ENCODE data around the gene CDH24.

Gene CDH24

DNA sequence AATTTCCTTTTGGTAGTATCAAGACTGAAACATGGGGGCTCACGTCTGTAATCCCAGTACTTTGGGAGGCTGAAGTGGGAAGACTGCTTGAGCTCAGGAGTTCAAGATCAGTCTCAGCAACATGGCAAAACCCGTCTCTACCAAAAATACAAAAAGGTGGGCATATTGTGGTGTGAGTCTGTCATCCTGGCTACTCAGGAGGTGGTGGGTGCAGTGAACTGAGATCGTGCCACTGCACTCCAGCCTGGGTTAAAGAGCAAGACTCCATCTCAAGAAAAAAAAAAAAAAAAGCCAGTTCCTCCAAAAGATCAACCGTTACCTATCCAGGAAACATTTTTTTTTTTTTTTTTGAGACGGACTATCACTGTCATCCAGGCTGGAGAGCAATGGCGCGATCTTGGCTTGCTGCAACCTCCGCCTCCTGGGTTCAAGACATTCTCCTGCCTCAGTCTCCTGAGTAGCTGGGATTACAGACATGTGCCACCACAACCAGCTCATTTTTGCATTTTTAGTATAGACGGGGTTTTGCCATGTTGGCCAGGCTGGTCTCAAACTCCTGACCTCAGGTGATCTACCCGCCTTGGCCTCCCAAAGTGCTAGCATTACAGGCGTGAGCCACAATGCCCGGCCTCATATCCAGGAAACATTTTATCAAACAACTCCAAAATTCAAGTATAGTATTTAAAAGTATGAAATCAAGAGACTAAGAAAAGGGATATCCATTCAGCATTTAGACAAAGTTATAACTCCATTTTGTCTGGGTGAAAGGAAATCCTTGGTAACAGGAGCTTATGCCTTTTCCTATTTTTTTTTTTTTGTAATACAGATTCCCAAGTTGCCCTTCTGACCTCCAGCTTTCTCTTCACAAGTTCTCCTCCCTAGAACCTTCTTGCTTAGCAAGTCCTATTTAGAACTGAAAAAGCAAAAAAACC, 34.2 kb upstream of the CDH24 start:
- no peak for DNase-seq

- no peak for DNase-seq
These were observed 32.9 kb upstream of the CDH24 start for GRCh38 chr14:23090254-23090636.

DNA sequence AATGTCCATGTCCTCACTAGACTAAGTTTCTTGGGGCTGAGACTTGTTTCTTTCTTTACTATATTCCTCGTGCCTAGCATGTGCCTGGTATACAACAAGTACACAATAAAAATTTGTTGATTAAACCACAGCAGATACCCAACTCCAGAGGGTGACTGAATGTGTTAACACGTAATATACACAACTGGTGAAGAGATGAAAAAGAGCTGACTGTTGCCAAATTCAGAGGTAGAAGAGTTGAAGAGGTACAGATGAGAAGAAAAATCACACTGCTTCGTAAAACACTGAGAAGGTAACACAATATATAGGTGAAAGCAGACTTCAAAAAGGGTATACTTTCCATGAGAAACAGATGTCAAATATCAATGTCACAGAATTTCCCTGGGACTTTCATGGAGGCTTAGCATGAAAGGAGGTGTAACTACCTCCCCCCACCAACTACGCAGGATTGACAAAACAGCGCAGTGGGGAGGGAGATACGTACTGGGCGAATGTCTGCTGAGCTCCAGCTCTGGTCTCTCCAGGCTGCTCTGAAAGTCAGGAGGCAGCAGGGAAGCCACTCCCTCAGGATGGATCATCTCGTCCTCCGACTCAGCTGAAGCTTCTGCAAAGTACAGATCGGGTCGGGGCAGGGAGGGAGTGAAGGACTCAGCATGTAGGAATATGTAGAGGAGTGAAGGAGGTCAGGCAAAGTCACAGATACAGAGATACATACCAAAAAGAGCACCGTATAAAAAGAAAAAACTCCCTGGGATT, 32.4 kb upstream of the CDH24 start:
- DNase-seq, result no peak

GRCh38 chr14:23086565-23086964, 29.2 kb upstream of the CDH24 start:
- DNase-seq, result no peak

DNA sequence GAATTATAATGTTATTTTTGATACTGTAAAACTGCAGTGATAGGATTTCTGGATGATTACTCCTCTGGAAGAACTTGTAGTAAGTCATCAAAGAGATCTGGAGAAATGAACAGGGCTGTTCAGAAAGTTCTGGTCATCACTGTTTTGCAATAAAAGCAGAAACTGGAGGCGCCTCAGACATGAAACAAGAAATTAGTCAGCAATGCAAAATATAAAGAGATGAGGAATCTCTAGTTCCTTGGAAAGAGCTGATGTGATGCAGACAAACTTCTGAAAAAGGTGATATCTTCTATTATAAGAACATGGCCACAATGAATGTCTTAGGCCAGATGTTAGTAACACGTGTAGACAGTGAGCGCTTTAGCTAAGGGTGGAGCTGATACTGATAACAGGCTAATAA, 28.1 kb upstream of the CDH24 start:
- DNase-seq, result no peak

- DNase-seq, result no peak
These were observed 23.2 kb upstream of the CDH24 start for GRCh38 chr14:23080474-23080873.

DNA sequence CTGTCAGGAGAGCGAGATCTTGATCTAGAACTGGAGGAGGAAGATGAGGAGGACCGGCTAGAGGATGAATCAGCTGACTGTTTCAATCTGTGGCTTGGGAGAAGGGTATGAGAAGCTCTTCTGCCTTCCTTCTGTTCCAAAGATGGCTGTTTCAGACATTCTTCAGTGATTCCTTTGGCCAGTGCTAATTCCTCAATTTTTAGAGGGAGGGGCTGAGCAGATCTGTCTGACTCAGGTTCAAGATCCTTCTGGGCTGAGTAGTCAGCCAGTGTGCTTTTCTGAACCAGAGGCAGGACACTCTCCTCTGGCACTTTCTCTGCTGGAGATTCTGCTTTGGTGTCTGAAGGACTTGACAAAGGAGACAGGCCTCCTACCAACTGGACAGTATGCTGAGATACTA, 22.4 kb upstream of the CDH24 start:
- DNase-seq, result no peak

DNA sequence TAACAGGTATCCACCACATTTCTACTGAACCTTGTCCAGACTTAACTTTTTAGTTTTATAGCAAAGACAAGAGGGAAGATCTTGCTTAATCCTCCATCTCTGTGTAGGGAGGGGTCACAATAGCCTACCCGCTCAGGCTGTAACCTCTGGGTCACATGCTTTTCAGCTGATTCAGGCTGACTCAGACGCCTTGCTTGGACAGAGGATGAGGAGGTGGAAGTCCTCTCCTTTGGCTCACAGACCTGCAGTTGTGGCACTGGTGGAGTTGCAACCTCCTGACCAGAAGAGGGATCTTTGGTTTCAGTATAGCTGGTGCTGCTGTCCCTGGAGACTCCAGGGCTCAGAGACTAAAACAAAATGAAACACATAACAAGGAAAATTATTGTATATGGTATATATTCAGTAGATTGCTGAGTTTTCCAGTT, 21.4 kb upstream of the CDH24 start:
- no peak for DNase-seq

GRCh38 chr14:23077962-23078361, 20.6 kb upstream of the CDH24 start:
- DNase-seq, result no peak

DNA sequence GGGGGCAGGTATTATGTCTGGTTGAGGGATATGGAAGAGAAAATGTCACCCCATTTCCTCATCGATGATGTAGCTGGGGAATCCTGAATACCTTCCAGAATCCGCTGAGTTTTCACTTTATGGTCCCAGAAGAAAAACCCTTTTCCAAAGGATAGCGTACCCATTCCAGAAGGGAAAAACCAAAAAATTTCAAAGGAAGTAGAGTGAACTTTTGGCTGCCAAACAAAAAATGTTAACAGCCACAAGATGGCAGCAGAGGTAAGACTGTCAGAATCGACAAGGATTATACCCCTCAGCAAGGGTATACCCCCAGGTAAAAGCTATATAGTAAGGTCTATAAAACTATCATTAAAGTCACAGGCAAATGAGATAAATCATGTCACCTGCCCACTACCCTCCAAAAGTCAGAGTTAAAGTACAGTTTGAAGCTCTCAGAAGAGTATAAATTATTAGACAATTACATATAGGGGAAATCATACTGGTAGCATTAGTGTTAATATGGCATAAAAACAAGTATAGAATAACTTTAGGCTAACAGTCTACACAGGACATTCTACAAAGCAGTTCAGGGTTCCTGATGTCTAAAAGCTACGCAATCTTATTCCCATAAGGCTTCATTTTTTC, 19.6 kb upstream of the CDH24 start:
- DNase-seq, result no peak

DNA sequence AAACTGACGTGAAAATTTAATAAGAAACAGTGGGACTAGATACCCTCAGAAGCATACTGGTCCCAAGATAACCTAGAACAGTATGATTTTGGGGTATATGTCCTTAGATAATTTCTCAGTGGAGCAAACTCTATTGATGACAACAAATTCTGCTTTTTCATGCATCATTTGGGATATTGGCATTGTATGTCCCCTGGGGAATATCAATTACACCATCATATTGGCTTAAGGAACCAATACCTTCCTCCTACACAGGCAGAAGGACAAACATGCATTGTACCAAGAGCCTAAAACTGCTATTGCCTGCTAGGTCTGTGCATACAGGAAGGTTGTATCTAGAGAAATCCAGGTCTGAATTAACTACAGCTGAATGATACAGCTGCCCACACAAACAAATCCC, 17.6 kb upstream of the CDH24 start:
- DNase-seq, result no peak

- DNase-seq, result no peak
These were observed 14.7 kb upstream of the CDH24 start for GRCh38 chr14:23071921-23072539.

- peak; percentile 58 to 79 (median 69) for DNase-seq
These were observed 14.1 kb upstream of the CDH24 start for GRCh38 chr14:23071244-23071920.

- no peak for DNase-seq
These were observed 13.2 kb upstream of the CDH24 start for GRCh38 chr14:23070262-23071129.

- no peak for DNase-seq
These were observed 12.1 kb upstream of the CDH24 start for GRCh38 chr14:23069413-23069806.

DNA sequence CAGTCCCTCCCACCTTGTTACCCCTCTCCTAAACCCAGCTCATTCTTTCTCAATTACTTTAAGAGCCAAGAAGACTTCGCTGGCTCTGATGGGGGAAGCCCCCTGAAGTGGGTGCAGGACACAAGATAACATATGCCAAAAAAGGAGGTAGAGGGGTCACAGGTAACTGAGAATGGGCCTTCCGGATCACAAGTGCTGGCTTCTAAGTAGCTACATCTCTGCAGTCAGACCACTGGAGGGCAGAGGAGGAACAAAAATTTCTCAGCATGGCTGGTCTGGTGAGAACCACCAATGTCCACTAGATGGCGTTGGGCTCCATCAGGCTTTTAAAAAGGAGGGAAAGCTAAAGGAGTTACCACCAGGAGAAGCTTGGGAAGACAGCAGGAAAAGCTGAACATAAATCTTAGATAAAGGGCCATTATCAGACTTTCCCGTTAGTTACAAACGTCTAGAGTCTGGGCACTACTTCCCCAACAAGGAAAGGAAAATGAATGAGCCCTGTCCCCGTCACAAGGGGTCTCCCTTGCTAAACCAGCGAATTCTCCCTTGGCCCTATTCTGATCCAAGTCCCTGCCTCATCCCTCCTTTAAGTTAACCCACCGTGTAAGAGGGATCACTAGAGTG, 11.6 kb upstream of the CDH24 start:
- DNase-seq, result peak in 4 of 5 donors; percentile 51 to 79 (median 68)

GRCh38 chr14:23067847-23068788, 10.8 kb upstream of the CDH24 start:
- no peak for DNase-seq

GRCh38 chr14:23066855-23067744, 9.8 kb upstream of the CDH24 start:
- no peak for DNase-seq

- no peak for DNase-seq
These were observed 9.0 kb upstream of the CDH24 start for GRCh38 chr14:23066368-23066767.

All from T-helper 1 cell (primary cell).